ENCODE results near the gene DLX3. TPM values are rescaled to one million over a fixed set of nuclear protein-coding genes. Genes with fewer than 3 reads are reported as not detected.

The DLX3 gene
- polyA plus RNA-seq, 3 donors = not detected

GRCh38 chr17:49985310-49985990, 9.6 kb downstream of the DLX3 start:
- H3K4me1 Mint-ChIP-seq = peaks cover 3% of the 10 kb centered on the region

GRCh38 chr17:49984776-49985175, 10.2 kb downstream of the DLX3 start:
- Histone ChIP-seq H3K4me2 (replicated peaks; ENCODE audit: extremely low read depth, low read length, poor library complexity, severe bottlenecking) (no peak overlapping the region), H3K9ac (ENCODE audit: insufficient read depth, low read length, poor library complexity, severe bottlenecking) (no peak overlapping the region), H3K4me3 (replicated peaks in 1 of 3; ENCODE audit: low read depth in 2 of 3, low read length in 3 of 3) (no peak overlapping the region), H3K36me3 (replicated peaks in 1 of 2; ENCODE audit: control insufficient read depth in 1 of 2, insufficient read depth in 2 of 2, low read length in 2 of 2) (no peaks in the 10 kb centered on the region), H2AFZ (ENCODE audit: insufficient read depth, low read depth, low read length, poor library complexity, severe bottlenecking) (no peak overlapping the region), H3K4me1 (ENCODE audit: control insufficient read depth in 1 of 2, insufficient read depth in 2 of 2, low read length in 2 of 2) (peaks cover 0 to 4% of the 10 kb centered on the region in 2 donors), H3K27ac (ENCODE audit: low read depth in 1 of 2, low read length in 2 of 2) (no peak overlapping the region), H3K27me3 (ENCODE audit: control insufficient read depth in 2 of 2, insufficient read depth in 2 of 2, low read length in 2 of 2) (peaks cover 3 to 48% of the 10 kb centered on the region in 2 donors), H3K79me2 (ENCODE audit: insufficient read depth, low read length) (no peaks in the 10 kb centered on the region), H3K9me3 (replicated peaks in 1 of 2; ENCODE audit: control insufficient read depth in 1 of 2, insufficient read depth in 1 of 2, low read length in 2 of 2) (no peaks in the 10 kb centered on the region), H4K20me1 (ENCODE audit: insufficient read depth, low read length) (no peaks in the 10 kb centered on the region)
- DNase-seq = no peak
- no peak for TF ChIP-seq CTCF (IDR thresholded peaks at IDR 0.05)
- no peak overlapping the region for H3K27ac Mint-ChIP-seq
- H3K27me3 Mint-ChIP-seq (ENCODE audit: low read depth in 3 of 3) = peaks cover 57 to 88% (median 71%) of the 10 kb centered on the region in 3 donors
- peaks cover 0 to 6% (median 2%) of the 10 kb centered on the region in 7 donors for H3K9me3 Mint-ChIP-seq
- intact Hi-C loops (cut with micrococcal nuclease) = no loop called here
- peaks cover 2% of the 10 kb centered on the region for H3K4me1 Mint-ChIP-seq
- no peaks in the 10 kb centered on the region for H3K36me3 Mint-ChIP-seq
- WGBS (ENCODE audit: insufficient coverage) = 67% methylated on average over 1 of the region's 2 CpGs
- H3K4me3 Mint-ChIP-seq = peak overlapping the region in 1 of 2 donors; percentile 33

More at GRCh38 chr17:49985310-49985990, 9.6 kb downstream of the DLX3 start:
- Histone ChIP-seq H3K27ac (ENCODE audit: low read depth in 1 of 2, low read length in 2 of 2) (no peak overlapping the region), H3K27me3 (ENCODE audit: control insufficient read depth in 2 of 2, insufficient read depth in 2 of 2, low read length in 2 of 2) (peaks cover 5 to 54% of the 10 kb centered on the region in 2 donors), H3K79me2 (ENCODE audit: insufficient read depth, low read length) (no peaks in the 10 kb centered on the region), H3K4me1 (ENCODE audit: control insufficient read depth in 1 of 2, insufficient read depth in 2 of 2, low read length in 2 of 2) (peaks cover 0 to 4% of the 10 kb centered on the region in 2 donors), H3K9ac (ENCODE audit: insufficient read depth, low read length, poor library complexity, severe bottlenecking) (no peak overlapping the region), H2AFZ (ENCODE audit: insufficient read depth, low read depth, low read length, poor library complexity, severe bottlenecking) (no peak overlapping the region), H3K9me3 (replicated peaks in 1 of 2; ENCODE audit: control insufficient read depth in 1 of 2, insufficient read depth in 1 of 2, low read length in 2 of 2) (no peaks in the 10 kb centered on the region), H3K4me3 (replicated peaks in 1 of 3; ENCODE audit: low read depth in 2 of 3, low read length in 3 of 3) (no peak overlapping the region), H4K20me1 (ENCODE audit: insufficient read depth, low read length) (no peaks in the 10 kb centered on the region), H3K4me2 (replicated peaks; ENCODE audit: extremely low read depth, low read length, poor library complexity, severe bottlenecking) (no peak overlapping the region), H3K36me3 (replicated peaks in 1 of 2; ENCODE audit: control insufficient read depth in 1 of 2, insufficient read depth in 2 of 2, low read length in 2 of 2) (no peaks in the 10 kb centered on the region)
- Mint-ChIP-seq H3K27me3 (ENCODE audit: low read depth in 3 of 3) (peaks cover 62 to 92% (median 76%) of the 10 kb centered on the region in 3 donors), H3K9me3 (peaks cover 0 to 6% (median 2%) of the 10 kb centered on the region in 7 donors), H3K4me3 (peak overlapping the region in 1 of 2 donors; percentile 33), H3K27ac (no peak overlapping the region), H3K36me3 (no peaks in the 10 kb centered on the region)
- TF ChIP-seq CTCF (IDR thresholded peaks at IDR 0.05) = no peak
- DNase-seq = no peak
- intact Hi-C loops (cut with micrococcal nuclease) = no loop called here
- WGBS (ENCODE audit: insufficient coverage) = 100% methylated on average over 1 of the region's 3 CpGs
